CD4-positive, alpha-beta T cell treated with Interleukin-6 at 100 ng/mL for 8 hours (primary cell): ENCODE data around the gene SATL1.
"Not testable (repeated sequence)": the region's sequence is repeated elsewhere in the genome, so short reads cannot be mapped to it uniquely, and the experiment has no call there.

Experiments
- DNase-seq: peaks from one replicate; pipeline ENCODE4 v3.0.0-alpha.2; 2020; ENCODE audit warnings: mixed read lengths, low spot score

SATL1 gene, protein sequence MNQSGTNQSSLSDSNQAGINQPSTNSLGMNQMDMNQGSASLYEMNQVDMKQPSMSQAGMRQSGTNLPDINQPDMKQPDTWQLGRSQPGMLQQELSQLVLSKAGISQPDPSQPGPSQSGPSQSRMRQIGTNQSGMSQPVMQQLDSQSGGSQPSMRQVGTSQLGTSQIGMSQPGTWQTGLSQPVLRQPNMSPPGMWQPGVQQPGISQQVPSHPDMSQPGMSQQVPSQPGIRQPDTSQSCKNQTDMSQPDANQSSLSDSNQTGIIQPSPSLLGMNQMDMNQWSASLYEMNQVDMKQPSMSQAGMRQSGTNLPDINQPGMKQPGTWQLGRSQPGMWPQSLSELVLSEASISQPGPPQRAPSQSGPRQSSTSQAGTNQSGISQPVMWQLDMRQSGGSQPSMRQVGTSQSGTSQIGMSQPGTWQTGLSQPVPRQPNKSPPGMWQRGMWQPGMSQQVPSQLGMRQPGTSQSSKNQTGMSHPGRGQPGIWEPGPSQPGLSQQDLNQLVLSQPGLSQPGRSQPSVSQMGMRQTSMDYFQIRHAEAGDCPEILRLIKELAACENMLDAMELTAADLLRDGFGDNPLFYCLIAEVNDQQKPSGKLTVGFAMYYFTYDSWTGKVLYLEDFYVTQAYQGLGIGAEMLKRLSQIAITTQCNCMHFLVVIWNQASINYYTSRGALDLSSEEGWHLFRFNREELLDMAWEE

DNA sequence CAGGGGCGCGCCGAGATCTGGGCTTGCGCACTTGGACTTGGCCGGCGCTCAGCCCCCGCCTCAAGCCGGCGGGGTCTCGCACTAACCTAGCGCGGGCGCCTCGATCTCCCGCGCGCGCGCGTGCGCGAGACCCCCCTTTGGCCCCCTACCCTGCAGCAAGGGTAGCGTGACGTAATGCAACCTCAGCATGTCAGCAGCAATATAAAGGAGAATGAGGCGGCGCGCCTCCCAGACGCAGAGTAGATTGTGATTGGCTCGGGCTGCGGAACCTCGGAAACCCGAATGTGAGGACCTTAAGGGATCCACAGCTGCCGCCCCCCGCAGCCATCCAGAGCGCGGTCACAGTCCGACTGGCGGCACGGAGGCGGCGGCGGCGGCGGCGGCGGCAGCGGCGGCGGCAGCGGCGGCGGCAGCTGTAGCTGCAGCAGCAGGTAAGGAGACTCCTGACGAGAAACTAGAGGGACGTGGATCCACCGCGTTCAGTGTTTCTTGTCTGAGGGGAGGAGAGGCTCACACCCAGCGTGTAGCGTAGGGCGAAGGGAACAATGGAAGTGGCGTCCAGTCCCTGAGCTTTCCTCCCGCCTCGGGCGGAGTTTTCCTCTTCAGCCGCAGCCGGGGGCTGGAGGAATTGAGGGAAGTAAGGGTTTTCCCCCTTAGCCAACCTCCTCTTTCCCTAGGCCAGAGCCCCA lies at the start of gene SATL1, which contains the start of gene ZNF711:
SATL1 (minus strand) TSS at position 19 of the 689 bp plus-strand sequence. CDS start 134,811 bp downstream, outside the sequence.
ZNF711 (plus strand) TSS at position 231 of the 689 bp plus-strand sequence. CDS start 3,582 bp downstream, outside the sequence.
- DNase-seq = peak; percentile 2

DNA sequence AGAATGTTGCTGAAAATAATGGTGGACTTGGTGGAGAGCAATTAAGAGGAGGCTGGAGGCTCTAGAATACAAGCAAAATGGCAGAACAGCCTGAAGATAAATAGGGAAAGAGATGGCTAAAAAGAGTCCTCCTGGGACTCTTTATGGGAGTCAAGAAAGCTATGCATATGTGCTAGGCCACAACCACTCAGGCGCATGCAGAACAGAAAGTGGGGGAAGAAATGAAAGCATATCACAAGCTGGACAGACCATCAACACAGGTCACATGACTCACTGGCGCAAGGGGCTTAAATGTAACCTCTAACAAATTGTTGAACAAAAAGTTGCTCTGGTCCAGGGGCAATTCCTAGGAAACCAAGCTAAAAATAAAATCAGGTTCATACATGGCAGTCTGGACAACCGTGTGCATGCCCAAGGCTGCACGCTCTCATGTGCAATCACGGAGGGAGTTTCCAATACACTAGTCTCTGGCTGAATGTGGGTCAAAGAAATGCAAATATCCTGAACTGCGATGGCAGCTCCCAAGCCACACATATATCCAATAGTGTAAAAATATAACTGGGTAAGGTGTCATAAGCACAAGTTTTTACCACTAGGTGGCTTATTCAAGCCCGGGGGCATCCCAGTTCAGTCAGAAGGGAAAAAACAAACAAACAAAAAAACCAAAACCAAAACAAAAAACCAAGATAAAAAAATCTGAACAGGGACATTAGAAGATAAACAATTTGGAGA lies 45.6 kb upstream of the SATL1 start:
- no peak for DNase-seq

DNA sequence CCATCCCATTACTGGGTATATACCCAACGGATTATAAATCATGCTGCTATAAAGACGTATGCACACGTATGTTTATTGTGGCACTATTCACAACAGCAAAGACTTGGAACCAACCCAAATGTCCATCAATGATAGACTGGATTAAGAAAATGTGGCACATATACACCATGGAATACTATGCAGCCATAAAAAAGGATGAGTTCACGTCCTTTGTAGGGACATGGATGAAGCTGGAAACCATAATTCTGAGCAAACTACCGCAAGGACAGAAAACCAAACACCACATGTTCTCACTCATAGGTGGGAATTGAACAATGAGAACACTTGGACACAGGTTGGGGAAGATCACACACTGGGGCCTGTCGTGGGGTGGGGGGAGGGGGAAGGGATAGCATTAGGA lies 41.7 kb upstream of the SATL1 start:
- not testable (repeated sequence) for DNase-seq

DNA sequence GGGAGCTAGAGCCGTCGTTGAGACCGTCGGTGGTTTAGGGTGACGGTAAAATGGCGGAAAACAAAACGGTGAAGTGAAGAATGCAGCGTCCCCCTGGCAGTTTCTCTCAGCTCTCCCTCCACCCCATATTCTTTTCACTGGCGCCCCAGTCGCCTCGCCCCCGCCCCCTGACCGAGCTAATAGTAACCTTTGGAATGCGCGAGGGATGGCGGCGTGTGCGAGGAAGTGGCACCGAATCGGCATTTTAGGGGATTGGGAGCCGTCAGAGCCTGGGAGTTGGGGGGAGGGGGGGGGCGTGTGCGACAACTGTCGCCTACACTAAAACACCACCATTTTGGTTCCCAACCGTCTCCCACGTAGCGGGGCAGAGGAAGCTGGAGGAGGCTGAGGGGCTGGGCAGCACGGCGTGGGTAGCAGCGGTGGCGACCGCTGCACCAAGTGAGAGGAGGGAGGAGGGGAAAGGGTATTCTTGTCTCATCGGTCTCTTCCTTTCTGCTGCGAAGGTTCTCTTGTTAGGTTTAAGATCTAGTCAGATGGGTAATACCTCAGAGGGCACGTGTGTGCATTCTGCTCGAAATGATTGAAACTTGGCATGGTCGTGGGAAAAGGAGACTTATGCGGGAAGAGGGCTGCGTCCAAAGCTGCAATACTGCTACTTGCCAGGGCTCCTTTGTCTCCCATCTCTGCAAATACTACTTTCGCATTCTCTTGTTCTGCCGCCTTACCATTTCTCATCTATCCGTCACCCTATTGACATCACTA lies 1.1 kb upstream of the SATL1 start:
- no peak for DNase-seq

DNA sequence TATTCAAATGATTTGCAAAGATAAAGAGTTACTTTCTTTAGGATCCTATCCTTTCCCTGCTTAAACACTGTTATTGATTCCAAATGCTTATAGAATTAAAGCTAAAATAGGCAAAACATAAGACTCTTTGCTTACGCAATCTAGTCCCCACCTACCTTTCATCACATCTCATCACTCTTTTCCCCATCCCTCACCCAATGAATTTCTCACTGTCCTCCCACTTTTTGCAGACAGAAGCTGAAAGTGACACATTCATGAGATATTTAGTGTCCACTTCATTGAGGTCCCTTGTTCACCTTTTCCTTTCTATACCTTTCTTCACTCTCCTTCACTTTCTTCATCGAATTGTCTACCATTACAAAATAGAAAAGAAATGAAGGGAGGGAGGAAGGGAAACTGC lies 424 bp downstream of the SATL1 start:
- no peak for DNase-seq

DNA sequence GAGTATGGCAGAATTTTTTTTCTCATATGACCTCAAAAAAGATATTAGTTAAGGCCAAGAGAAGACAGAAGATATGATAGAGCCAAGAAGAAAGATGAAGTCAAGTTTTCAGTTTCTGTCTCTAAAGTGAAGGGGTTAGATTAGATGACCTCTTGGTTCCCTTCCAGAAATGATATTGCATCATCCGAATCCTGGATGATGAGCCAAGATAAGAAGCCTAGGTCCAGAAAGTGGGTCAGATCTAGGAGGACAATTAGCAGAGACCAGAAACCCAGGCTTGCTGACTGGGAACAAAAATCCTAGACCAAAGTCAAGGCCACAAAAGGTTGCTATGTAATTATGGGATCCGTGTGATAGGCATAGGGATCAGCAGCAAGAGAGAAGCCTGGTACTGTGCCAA lies 20.2 kb downstream of the SATL1 start:
- DNase-seq = no peak

DNA sequence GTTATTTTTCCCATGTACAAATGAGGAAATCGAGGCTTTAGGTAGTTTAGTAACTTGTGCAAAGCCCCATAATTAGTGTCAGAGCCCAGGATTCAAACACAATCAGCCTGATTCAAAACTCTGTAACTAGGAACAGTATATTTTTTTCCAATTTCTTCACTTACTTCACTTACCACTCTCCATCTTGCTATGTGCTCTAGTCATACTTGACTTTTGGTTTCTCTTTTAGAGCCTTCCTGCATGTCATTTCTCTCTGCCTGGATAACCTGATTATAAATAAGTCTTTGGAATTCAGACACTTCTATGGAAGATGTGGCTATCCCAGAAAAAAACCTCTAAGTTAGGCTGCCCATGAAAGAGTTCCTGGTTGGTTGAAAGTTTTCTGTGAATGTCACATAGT lies 22.2 kb downstream of the SATL1 start:
- DNase-seq = no peak

DNA sequence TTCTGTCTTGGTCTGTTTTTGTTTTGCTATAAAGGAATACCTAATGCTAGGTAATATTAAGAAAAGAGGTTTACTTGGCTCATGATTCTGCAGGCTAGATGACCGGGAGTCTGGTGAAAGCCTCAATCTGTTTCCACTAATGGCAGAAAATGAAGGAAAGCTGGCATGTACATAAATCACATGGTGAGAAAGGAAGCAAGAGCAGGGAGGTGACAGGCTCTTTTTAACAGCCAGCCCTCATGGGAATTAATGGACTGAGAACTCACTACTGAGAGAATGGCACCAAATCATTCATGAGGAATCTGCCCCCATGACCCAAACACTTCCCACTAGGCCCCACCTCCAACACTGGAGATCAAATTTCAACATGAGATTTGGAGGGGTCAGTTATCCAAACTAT lies 27.6 kb downstream of the SATL1 start:
- no peak for DNase-seq

DNA sequence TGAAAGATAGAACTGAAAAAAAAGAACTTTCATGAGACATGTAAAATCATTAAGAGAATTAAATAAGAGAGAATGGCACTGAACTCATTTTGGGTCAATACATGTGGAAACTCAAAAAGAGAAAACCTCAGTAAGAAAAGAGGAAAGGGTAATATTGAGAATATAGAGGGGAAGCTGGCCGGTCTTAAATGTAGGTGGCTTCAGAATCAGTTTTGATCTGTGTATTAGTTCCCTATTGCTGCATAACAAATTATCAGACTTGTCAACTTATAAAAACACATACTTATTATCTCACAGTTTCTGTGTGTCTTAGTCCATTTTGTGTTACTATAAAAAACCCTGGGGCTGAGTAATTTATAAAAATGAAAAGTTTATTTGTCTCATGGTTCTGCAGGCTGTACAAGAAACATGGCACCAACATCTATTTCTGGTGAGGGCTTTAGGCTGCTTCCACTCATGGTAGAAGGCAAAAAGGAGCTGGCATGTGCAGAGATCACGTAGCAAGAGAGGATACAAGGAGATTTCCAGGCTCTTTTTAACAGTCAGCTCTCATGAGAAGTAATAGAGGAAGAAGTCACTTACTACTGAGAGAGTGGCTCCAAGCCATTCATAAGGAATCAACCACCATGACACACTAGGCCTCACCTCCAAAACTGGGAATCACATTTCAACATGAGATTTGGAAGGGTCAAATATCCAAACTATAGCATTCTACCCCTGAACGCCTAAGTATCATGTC lies 29.6 kb downstream of the SATL1 start:
- DNase-seq = no peak

DNA sequence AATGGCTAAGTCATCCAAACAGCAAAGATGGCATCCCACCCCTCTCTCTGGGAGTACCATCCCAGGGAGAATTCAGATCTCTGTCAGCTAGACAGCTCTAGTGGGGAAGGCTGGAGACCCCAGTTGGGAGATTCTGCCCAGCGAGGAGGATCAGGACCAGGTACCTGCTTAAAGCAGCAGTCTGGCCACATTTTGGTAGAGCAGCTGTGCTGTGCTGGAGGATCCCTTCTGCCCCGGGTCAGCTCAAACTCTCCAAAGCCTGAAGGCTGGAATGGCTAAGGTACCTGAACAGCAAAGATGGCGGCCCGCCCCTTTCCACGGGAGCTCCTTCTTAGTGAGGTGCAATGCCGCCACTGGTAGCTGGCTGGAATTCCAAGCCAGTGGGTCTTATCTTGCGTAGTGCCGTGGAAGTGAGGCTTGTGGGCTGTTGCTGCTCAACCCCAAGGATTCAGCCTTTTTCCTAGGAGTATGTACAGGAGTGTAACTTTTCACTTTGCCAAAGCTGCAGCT lies 40.1 kb downstream of the SATL1 start:
- DNase-seq = no peak

DNA sequence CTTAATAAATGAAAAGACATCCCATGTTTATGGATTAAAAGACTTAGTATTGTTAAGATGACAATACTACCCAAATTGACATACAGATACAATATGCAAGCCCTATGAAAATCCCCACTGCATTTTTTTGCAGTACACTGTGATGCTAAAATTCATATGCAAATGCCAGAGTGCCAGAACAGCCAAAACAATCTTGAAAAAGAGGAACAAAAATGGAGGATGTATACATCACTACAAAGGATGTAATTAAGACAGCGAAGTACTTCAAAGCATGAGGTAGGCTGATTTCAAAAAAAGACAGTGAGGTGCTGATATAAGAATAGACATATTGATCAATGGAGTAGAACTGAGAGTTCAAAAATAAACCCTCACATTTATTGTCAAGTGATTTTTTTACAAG lies 47.3 kb downstream of the SATL1 start:
- no peak for DNase-seq

DNA sequence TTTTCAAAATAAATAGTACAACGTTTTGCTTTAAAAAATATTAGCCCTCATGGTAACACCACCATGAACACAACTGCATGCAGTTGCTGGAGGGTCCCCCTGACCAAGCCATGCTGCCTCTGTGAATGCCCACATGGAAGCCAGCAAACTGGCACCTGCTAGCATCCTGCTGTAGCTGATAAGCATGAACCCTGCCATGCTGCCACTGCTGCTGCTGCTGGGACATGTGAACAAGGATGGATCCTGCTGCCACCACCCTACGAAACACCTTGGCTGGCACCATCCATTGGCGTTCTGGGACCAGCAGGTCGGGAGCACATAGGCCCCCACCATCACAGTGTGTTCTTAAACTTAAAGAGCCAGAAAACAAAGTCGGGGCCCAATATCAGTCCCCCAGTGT lies 83.9 kb downstream of the SATL1 start:
- no peak for DNase-seq

DNA sequence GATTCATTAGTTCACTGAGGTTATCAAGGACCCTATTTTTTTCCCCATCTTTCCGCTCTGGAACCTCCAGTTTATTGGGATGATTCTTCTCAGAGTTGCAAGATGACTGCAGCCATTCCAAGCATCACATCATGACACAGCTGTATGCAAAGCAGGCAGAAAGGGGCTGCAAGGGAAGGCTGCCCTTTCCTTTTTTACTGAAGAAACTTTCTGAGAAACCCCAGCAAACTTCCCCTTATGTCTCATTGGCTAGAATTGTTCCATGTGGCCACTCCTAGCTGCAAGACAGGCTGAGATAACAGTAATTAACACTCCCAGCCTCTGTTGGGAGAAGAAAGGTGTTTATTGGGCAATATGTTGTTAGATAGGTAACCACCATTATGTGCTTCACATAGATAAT lies 102.6 kb downstream of the SATL1 start:
- DNase-seq = no peak

DNA sequence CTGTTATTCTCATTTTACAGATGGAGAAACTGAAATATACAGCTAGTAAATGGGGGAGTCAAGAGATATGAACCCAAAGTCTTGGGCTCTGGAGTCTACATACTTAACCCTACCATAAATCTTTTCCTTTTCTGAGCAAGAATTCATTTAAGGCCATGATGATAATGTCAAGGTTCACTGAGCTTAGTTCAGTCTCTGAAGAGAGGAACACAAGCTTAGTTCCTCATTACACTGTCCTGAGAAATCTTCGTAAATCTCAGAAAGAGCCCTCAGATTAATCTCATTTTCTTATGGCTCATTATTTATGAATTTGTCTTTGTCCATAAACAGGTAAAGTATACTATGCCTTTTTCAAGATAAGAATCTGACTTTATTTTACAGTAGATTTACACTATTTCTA lies 104.2 kb downstream of the SATL1 start:
- DNase-seq = no peak

DNA sequence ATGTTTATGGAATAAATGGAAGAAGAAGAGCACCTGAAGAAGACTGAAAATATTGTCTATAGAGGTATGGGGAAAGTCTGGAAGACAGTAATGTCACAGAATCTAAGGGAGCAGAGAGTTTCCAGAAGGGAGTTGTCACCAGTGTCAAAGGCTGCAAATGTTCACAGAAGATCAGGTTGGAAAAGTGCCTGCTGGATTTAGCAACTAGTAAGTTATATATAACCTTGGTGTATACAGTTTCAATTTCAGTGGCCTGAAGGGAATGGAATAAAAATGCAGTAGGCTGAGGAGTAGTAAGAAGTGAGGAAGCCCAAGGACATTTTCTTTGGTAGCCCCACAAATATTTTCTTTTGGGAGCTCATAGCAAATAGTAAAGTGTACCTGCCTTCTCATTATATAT lies 107.2 kb downstream of the SATL1 start:
- no peak for DNase-seq

DNA sequence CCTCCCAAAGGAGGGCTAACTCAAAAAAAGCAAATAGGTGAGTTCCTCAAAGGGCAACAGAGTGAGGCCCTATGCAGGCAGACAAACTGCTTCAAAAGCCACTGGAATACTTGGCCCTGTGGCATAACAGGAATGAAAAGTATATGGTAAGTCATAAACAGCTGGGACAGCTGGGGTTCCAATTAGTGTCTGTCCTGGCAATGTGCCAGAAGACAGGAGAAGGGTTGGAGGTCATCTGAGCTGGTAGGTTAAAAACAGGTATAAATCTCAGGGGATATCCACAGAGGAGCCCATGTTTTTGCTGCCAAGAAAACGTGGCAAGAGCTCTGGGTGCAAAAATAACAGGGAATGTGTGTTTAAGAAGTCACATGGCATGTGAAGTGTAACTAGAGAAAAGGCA lies 128.3 kb downstream of the SATL1 start:
- no peak for DNase-seq

DNA sequence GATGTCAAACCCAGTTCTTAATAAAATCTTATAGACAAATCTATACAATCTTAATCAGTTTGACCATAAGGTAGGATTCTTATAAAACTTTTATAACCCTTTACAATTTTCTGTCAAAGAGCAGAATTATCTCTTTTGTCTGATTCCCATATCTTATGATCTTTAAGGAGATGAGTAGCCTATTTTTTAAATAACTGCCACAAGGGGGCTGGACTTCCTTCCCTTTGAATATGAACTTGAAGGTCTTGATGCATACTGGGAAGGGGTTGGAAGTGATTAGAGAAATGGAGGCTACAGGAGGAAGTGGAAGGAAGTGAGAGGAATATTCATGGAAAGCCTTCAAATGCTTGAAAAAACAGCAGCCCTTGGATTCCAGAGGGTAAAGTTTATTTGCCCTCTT lies 128.8 kb downstream of the SATL1 start:
- no peak for DNase-seq

DNA sequence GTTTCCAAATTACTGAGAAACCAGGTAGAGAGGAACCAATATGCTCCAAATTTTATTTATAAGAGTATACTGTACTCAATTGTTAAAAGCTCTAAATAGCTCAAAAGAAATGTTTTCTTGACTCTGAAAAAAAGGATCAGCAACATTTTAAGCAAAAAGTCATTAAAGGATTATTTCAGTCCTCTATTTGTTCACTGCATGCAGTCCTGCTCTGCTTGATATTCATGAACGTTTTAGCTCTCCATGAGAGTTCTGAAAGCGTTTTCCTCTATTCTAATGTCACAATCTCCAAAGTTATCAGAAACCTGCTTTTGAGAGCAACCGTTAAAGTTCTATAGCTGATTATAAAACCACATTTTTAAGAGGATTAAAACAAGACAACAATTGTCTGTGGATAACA lies 129.4 kb downstream of the SATL1 start:
- no peak for DNase-seq

DNA sequence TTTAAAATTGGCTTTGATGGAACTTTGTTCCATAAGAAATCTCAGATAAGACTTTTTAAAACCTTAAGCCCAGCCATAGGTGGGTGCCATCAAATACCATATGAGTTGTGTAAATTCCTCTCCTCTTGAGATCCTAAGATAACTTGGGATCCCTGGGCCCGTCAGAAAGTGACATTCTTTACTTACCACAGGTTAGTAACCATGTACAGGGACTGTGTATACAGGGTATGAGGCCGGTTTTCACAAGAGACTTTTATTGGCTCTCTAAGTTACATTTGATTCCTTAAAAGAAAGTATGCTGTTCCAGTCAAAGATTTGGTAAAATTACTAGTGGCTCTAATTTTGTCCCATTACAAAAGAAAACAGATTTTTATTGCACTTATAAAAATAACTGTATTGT lies 129.8 kb downstream of the SATL1 start:
- no peak for DNase-seq

DNA sequence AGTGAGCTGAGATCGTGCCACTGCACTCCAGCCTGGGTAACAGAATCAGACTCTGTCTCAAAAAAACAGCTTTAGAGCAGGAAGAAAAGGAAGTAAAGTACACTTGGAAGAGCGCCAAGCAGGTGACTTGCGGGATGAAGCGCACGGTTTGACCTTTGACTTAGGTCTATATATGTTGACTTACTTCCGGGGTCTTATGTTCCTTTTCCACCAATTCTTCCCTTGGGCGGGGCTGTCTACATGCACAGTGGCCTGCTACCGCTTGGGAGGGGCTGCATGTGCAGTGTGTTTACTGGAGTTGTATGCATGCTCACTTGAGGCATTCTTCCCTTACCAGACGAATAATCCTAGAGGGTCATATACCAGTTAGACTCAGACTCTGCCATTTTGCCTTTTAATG lies 131.3 kb downstream of the SATL1 start:
- DNase-seq = no peak

DNA sequence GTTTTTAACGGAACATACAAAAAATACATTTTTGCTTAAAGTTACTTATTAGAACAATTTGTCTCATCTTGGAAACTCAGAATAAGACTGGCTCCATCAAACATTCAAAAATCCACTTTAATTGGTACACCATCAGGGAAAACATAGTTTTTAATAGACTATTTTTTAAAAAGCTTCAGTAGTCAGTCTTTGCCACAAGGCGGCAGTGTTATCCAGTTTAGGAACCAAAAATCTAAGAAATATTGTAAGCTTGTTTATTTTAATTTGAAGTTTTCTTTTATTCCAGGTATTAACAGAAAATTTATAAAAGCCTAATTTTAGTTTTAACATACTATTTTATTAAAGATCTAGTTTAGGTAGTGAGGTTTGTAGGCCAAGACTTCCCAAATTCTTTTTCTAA lies 132.2 kb downstream of the SATL1 start:
- DNase-seq = no peak
